Limb (tissue), 2 donors: ENCODE data around the gene LHFPL6.

ENCODE experiments used
- DNase-seq, 2 donors: peaks; one replicate each; pipeline ENCODE4 v3.0.0-alpha.2; 2016; ENCODE audit errors: extremely low spot score in 2 of 2

The LHFPL6 gene

DNA sequence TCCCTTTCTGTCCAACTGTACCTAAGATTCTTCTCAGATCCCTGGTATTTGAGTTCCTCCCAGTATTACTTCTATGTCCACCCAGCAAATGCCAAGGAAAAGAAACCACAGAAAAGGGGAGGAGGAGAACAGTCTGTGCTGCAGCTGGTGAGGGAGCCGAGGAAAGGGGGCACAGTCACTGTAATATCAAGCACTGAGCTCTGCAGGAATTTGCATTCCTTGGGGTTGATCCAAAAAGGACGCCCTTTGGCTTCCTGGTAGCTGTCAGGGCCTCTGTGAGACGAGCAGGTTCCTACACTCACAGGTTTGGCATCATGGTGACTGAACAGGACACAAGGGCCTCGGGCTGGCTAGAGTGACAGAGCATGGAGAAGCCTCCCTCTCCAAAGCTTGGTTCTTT, 291.4 kb downstream of the LHFPL6 start:
- no peak for DNase-seq

DNA sequence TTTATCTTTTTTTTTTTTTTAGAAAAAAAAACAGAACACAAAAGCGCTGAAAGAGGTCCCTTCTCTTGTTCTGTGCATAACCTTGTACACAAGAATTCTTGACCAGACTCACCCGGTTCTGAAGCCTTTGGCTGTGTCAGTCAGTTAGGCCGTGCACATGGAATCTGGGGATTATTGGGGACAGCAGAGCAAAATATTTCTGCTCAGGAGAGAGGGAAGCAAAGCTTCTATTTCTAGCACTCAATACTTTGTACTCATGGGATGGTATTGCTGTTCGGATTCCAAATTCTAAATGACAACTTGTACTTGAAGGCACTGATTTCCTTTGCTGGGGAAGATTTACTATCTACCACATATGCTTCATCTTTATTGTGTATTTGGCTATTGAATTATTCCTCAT, 292.0 kb downstream of the LHFPL6 start:
- no peak for DNase-seq

DNA sequence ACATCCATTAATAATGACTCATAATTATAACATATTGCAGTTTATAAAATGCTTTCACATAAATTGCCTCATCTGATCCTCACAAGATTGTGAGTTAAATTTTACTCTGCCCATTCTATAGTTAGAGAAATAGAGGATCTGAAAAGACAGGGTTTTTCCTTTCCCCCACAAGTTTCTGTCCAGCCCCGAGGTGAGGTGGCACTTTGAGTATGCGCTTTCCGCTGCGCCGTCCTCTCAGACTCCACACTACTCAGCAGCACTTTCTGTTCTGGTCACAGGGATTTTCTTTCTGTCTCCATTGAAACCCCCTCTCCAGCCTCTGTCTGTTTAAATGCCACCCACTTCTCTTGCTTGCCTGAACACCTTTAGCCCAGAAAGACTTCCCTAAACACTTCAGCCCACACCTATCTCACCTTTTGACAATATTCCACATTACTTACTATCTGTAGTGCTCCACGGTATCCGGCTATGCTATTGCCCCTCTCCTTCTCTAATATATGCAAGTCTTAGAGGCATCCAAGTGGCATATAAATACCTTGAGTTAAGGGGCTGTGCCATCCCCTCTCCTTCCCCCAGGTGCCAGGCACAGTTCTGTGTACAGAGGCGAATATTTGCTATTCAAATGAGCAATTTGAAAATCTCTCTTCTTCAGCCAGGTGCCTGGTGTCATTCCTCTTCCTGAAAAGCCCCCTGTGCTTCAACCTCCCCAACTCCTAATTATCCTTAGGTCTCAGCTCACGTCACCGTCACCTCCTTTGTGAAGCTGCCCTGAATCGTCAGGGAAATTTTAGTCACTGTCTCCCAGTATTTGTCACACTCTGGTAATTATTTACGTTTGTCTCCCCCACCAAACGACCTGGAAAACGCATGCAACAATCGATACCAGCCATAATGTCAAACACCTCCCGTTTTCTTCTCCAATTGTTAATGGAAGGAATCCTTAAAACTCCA, 296.1 kb downstream of the LHFPL6 start:
- no peak for DNase-seq

DNA sequence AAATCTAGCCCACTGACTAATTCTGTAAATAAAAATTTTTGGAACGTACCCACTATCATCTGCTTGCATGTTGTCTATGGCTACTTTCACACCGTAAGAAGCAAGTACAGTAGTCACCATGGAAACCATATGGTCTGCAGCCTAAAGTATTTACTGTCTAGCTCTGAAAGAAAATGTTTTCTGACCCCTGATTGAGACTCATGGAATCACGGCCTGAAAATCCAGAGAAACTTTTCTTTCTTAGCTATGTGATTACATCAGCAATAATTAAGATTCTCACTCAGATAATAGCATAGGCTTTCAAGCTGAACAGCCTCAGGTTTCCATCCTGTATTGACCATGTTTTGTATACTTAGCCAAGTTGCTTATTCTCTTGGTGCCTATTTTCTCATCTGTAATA, 300.2 kb downstream of the LHFPL6 start:
- no peak for DNase-seq

DNA sequence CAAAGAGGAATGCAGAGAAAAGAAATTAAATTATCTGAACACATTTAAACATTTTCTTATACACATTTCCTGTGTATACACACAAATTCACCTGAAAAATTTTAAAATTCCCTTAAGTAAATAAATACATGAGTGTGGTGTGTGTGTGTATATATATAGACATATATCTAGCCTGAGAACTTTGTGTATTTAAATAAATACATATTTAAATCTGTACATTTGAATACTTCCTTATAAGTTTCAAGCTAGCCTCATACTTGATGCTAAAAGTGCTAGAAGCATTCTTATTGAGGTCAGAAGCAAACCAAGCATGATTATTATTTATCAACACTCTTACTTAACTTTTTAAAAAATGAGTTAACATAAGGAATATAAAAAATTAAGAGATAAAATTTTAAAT, 304.0 kb downstream of the LHFPL6 start:
- DNase-seq, result no peak

DNA sequence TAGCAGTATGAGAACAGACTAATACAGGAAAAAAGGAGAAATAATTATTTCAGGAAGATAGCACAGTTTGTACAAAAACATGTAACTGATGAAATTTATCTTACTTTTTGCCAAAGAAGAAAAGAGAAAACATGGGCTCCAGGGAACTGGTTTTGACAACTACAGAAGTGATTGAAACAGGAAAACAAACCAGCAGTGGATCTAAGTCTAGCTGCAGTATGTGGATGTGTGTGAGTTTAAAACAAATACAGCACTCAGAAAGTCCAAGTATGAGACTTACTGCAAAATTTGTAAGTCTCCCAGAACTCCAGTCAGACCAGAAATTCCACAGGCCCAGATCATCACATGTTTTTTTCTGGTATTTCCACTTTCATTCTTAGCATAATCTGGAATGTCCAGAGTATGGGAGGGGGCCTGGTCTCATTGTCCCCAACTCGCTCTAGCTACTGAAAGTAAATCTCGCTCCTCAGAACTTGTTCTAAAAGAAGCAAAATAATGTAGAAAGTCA, 305.3 kb downstream of the LHFPL6 start:
- no peak for DNase-seq

DNA sequence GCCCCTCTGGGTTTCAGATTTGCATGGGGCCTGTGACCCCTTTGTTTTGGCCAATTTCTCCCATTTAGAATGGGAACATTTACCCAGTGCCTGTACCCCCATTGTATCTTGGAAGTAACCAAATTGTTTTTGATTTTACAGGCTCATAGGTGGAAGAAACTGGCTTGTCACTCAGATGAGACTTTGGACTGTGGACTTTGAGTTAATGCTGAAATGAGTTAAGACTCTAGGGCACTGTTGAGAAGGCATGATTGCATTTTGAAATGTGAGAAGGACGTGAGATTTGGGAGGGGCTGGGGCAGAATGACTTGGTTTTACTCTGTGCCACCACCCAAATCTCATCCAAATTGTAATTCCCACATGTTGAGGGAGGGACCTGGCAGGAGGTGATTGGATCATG, 306.0 kb downstream of the LHFPL6 start:
- DNase-seq, result no peak

DNA sequence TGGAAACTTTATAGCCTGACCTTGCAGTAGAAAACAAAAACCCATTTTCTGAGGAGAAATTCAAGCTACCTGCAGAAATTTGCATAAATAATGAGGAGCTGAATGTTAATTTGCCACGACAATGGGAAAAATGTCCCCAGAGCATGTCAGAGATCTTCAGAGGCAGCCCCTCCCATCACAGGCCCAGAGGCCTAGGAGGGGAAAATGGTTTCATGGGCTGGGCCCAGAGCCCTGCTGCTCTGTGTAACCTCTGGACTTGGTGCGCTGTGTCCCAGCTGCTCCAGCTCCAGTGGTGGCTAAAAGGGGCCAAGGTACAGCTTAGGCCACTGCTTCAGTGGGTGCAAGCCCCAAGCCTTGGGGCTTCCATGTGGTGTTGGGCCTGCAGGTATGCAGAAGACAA, 306.8 kb downstream of the LHFPL6 start:
- no peak for DNase-seq
